Mucosa of rectum (tissue), 2 donors: ENCODE data around the gene TAF9.
"Not testable (repeated sequence)": the region's sequence is repeated elsewhere in the genome, so short reads cannot be mapped to it uniquely, and the experiment has no call there.

Source experiments
- H3K27ac ChIP-seq, 2 donors: one replicate each; pipeline ENCODE4 v1.7.0; 2013; ENCODE audit warnings: inconsistent platforms in 2 of 2, low read depth in 2 of 2, low read length in 2 of 2
- H3K27me3 ChIP-seq, 2 donors: one replicate each; pipeline ENCODE4 v1.7.0; 2013; ENCODE audit warnings: low read length in 2 of 2; ENCODE audit not compliant: control insufficient read depth in 2 of 2, insufficient read depth in 2 of 2
- H3K36me3 ChIP-seq, 2 donors: one replicate each; pipeline ENCODE4 v1.7.0; 2013; ENCODE audit warnings: low read length in 2 of 2; ENCODE audit not compliant: control insufficient read depth in 2 of 2, insufficient read depth in 2 of 2
- H3K4me1 ChIP-seq, 2 donors: one replicate each; pipeline ENCODE4 v1.7.0; 2013; ENCODE audit warnings: low read length in 2 of 2, mild to moderate bottlenecking in 1 of 2; ENCODE audit not compliant: control insufficient read depth in 2 of 2, insufficient read depth in 2 of 2
- H3K4me3 ChIP-seq, 2 donors: one replicate each; pipeline ENCODE4 v1.7.0; 2013; ENCODE audit warnings: low read length in 2 of 2
- H3K9ac ChIP-seq, 2 donors: one replicate each; pipeline ENCODE4 v1.7.0; 2013; ENCODE audit warnings: low read length in 2 of 2, low read depth in 1 of 2, mild to moderate bottlenecking in 1 of 2
- H3K9me3 ChIP-seq, 2 donors: one replicate each; pipeline ENCODE4 v1.7.0; 2013; ENCODE audit warnings: low read length in 2 of 2; ENCODE audit not compliant: control insufficient read depth in 2 of 2
- donor health status: healthy.
- donor health status: Normal muscosa, but diverticular disease.

Gene TAF9

DNA sequence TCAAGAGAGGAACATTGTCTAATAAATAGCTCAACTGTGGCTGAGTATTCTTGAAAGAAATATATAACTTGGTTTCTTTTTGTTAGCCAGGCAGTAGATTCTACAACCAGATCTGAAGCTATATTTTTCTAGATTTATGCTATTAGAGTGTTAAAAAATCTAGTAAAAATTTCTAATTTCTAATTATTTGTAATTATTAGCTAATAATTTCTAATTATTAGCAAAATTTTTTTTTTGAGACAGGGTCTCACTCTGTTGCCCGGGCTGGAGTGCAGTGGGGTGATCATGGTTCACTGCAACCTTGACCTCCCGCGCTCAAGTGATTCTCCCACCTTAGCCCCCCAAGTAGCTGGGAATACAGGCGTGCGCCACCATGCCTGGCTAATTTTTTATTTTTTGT lies 3.1 kb upstream of the TAF9 start:
- H3K4me1 ChIP-seq: peaks cover 16 to 22% of the 10 kb centered on the region in 2 donors
- H3K27ac ChIP-seq: no peak overlapping the region
- H3K36me3 ChIP-seq: peaks cover 15 to 16% of the 10 kb centered on the region in 2 donors
- no peak overlapping the region for H3K4me3 ChIP-seq
- H3K27me3 ChIP-seq: no peaks in the 10 kb centered on the region
- no peak overlapping the region for H3K9ac ChIP-seq
- H3K9me3 ChIP-seq: no peaks in the 10 kb centered on the region

DNA sequence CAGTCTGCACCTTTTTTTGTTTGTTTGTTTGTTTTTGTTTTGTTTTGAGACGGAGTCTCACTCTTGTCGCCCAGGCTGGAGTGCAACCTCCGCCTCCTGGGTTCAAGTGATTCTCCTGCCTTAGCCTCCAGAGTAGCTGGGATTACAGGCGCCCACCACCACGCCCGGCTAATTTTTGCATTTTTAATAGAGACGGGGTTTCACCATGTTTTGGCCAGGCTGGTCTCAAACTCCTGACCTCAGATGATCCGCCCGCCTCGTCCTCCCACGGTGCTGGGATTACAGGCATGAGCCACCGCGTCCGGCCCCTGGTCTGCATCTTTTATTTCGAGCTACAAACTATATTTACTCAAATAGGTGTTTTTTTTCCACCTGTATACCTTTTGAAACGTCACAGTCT lies 1.0 kb upstream of the TAF9 start:
- not testable (repeated sequence) for H3K9me3 ChIP-seq, H3K27ac ChIP-seq, H3K27me3 ChIP-seq
- Histone ChIP-seq H3K9ac (peak overlapping the region; percentile 79 to 95), H3K4me3 (peak overlapping the region; percentile 90 to 98), H3K4me1 (peaks cover 16 to 22% of the 10 kb centered on the region in 2 donors), H3K36me3 (peaks cover 14 to 18% of the 10 kb centered on the region in 2 donors)

GRCh38 chr5:69368458-69369339 lies 621 bp downstream of the TAF9 start:
- Histone ChIP-seq H3K36me3 (peaks cover 14 to 21% of the 10 kb centered on the region in 2 donors), H3K27me3 (no peaks in the 10 kb centered on the region), H3K27ac (peak overlapping the region; percentile 96), H3K9me3 (no peaks in the 10 kb centered on the region), H3K4me1 (peaks cover 16 to 22% of the 10 kb centered on the region in 2 donors), H3K9ac (peak overlapping the region; percentile 86 to 95), H3K4me3 (peak overlapping the region; percentile 90 to 98)

GRCh38 chr5:69367697-69368279 lies 1.5 kb downstream of the TAF9 start:
- Histone ChIP-seq H3K27ac (no peak overlapping the region), H3K4me1 (peaks cover 16 to 22% of the 10 kb centered on the region in 2 donors), H3K9ac (peak overlapping the region; percentile 27 to 95), H3K4me3 (peak overlapping the region; percentile 90 to 98), H3K9me3 (no peaks in the 10 kb centered on the region), H3K36me3 (peaks cover 14 to 25% of the 10 kb centered on the region in 2 donors), H3K27me3 (no peaks in the 10 kb centered on the region)

GRCh38 chr5:69364850-69365249 lies 4.5 kb downstream of the TAF9 start:
- Histone ChIP-seq H3K9me3 (no peaks in the 10 kb centered on the region), H3K27me3 (no peaks in the 10 kb centered on the region), H3K4me3 (no peak overlapping the region), H3K9ac (no peak overlapping the region), H3K4me1 (peaks cover 7 to 14% of the 10 kb centered on the region in 2 donors), H3K27ac (no peak overlapping the region), H3K36me3 (peaks cover 17 to 30% of the 10 kb centered on the region in 2 donors)

- Histone ChIP-seq H3K27ac (no peak overlapping the region), H3K27me3 (no peaks in the 10 kb centered on the region), H3K9ac (no peak overlapping the region), H3K9me3 (no peaks in the 10 kb centered on the region), H3K36me3 (peaks cover 17 to 30% of the 10 kb centered on the region in 2 donors), H3K4me1 (peaks cover 7 to 14% of the 10 kb centered on the region in 2 donors), H3K4me3 (no peak overlapping the region)
These were observed 4.9 kb downstream of the TAF9 start for GRCh38 chr5:69364414-69364813.

DNA sequence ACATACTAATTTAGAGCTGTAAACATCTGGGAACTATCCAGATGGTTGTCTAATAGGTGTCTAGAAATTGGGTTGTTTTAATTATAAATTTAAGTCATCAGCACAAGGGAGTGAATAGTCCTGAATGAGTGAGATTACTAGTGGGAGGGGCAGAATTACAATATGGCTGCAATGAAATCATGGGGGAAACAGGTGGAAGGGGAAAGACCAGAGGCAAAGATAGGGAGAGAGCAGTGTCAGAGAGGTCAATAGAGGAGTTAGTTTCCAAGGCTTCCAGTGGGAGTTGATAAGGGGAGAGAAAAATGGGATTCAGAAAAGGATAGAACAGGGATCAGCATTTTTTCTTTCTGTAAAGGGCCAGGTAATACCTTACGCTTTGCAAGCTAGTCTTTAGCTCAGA lies 8.9 kb downstream of the TAF9 start:
- no peak overlapping the region for H3K9ac ChIP-seq
- H3K27me3 ChIP-seq: no peaks in the 10 kb centered on the region
- no peaks in the 10 kb centered on the region for H3K4me1 ChIP-seq
- H3K4me3 ChIP-seq: no peak overlapping the region
- no peak overlapping the region for H3K27ac ChIP-seq
- H3K9me3 ChIP-seq: no peaks in the 10 kb centered on the region
- H3K36me3 ChIP-seq: peaks cover 12 to 28% of the 10 kb centered on the region in 2 donors

- Histone ChIP-seq H3K36me3 (peaks cover 10 to 24% of the 10 kb centered on the region in 2 donors), H3K9ac (no peak overlapping the region), H3K4me1 (no peaks in the 10 kb centered on the region), H3K4me3 (no peak overlapping the region), H3K27ac (no peak overlapping the region), H3K27me3 (no peaks in the 10 kb centered on the region), H3K9me3 (no peaks in the 10 kb centered on the region)
These were observed 9.6 kb downstream of the TAF9 start for GRCh38 chr5:69359699-69360098.

- Histone ChIP-seq H3K27me3 (no peaks in the 10 kb centered on the region), H3K36me3 (peaks cover 18 to 29% of the 10 kb centered on the region in 2 donors), H3K4me1 (no peaks in the 10 kb centered on the region), H3K9me3 (no peaks in the 10 kb centered on the region), H3K4me3 (no peak overlapping the region), H3K27ac (no peak overlapping the region), H3K9ac (no peak overlapping the region)
These were observed 18.7 kb downstream of the TAF9 start for GRCh38 chr5:69350664-69351063.

GRCh38 chr5:69343083-69343482 lies 26.2 kb downstream of the TAF9 start:
- H3K9me3 ChIP-seq: no peaks in the 10 kb centered on the region
- no peaks in the 10 kb centered on the region for H3K4me1 ChIP-seq
- no peak overlapping the region for H3K27ac ChIP-seq
- no peaks in the 10 kb centered on the region for H3K27me3 ChIP-seq
- no peak overlapping the region for H3K9ac ChIP-seq
- H3K4me3 ChIP-seq: no peak overlapping the region
- no peaks in the 10 kb centered on the region for H3K36me3 ChIP-seq
